Natural killer cell treated with Interleukin-12 subunit alpha and Interleukin-12 subunit beta and Interleukin-15 and Interleukin-18, amount 100 ng/mL, for 72 hours (primary cell): ENCODE measurements around the gene NAB2. TPM values are rescaled to one million over a fixed set of nuclear protein-coding genes. Genes with fewer than 3 reads are reported as not detected.
A peak's percentile ranks its signal among the peaks of the same experiment; 100 is the strongest.
"Not testable (repeated sequence)": the region's sequence is repeated elsewhere in the genome, so short reads cannot be mapped to it uniquely, and the experiment has no call there.

ENCODE experiments used
- ATAC-seq, 2 donors: fragments of 150-1000 bp; cut with Tn5 transposase in 1 of 2; sonication (Bioruptor Pico), chemical (Tn5 transposase) in 1 of 2; 2 replicates each; pipeline ENCODE4 v1.10.0; 2021
- DNase-seq: peaks from one replicate; pipeline ENCODE4 v3.0.0; 2022; ENCODE audit warnings: low spot score
- H3K27ac Mint-ChIP-seq, 2 donors: 1 replicate in 1 of 2; 2 replicates in 1 of 2; pipeline ENCODE4 v1.8.0; 2022; ENCODE audit warnings: mixed read lengths in 2 of 2, mild to moderate bottlenecking in 1 of 2, moderate library complexity in 1 of 2
- H3K27me3 Mint-ChIP-seq, 2 donors: 1 replicate in 1 of 2; 2 replicates in 1 of 2; pipeline ENCODE4 v1.8.0; 2022; ENCODE audit warnings: mixed read lengths in 2 of 2
- H3K36me3 Mint-ChIP-seq: one replicate; pipeline ENCODE4 v1.8.0; 2022; ENCODE audit warnings: mixed read lengths
- H3K4me1 Mint-ChIP-seq, 2 donors: 1 replicate in 1 of 2; 2 replicates in 1 of 2; pipeline ENCODE4 v1.8.0; 2022; ENCODE audit warnings: low read depth in 2 of 2, mixed read lengths in 2 of 2, mild to moderate bottlenecking in 1 of 2
- H3K4me3 Mint-ChIP-seq: one replicate; pipeline ENCODE4 v1.8.0; 2022; ENCODE audit warnings: mixed read lengths
- H3K9me3 Mint-ChIP-seq: 2 replicates; pipeline ENCODE4 v1.8.0; 2022; ENCODE audit warnings: mixed read lengths
- total RNA-seq, 2 donors: library from RNA; stranded (reverse); gene quantifications; one replicate each; pipeline ENCODE4 v1.2.3, GENCODE V29; 2022

NAB2 gene
- total RNA-seq, 2 donors from 2014 or later: 7.7 to 8.0 TPM

DNA sequence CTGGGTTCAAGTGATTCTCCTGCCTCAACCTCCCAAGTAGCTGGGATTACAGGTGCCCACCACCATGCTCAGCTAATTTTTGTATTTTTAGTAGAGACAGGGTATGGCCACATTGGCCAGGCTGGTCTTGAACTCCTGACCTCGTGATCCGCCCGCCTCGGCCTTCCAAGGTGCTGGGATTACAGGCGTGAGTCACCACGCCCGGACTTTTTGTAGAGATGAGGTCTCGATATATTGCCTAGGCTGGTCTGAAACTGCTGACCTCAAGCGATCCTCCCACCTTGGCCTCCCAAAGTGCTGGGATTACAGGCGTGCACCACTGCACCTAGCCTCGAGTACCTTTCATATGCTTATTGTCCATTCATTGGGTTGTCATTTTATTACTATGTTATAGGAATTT is 31.8 kb downstream of the NAB2 start:
- not testable (repeated sequence) for H3K36me3 Mint-ChIP-seq, ATAC-seq, DNase-seq, H3K9me3 Mint-ChIP-seq, H3K27ac Mint-ChIP-seq, H3K4me3 Mint-ChIP-seq, H3K4me1 Mint-ChIP-seq
- H3K27me3 Mint-ChIP-seq: peaks cover 9 to 12% of the 10 kb centered on the region in 2 donors

DNA sequence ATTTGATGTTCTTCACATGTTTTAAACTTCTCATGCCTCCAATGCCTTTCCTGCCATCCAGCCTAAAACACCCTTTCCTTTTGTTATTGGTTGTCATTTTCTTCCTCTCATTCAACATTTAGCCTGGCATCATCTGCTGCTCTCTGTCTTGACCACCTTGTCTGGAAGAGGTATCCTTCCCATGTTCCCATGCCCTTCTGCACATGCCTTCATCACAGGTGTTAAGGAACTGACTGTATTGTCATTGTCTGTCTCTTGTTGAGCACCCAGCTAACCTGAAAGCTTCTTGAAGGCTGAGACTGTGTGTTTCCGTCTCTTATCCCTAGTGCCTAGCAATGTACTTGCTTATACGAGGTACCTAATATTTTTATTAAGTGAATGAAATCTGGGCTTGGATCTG is 34.9 kb downstream of the NAB2 start:
- no peak overlapping the region for H3K27ac Mint-ChIP-seq
- no peaks in the 10 kb centered on the region for H3K9me3 Mint-ChIP-seq
- peaks cover 6 to 7% of the 10 kb centered on the region in 2 donors for H3K4me1 Mint-ChIP-seq
- H3K4me3 Mint-ChIP-seq: no peak overlapping the region
- peaks cover 9 to 12% of the 10 kb centered on the region in 2 donors for H3K27me3 Mint-ChIP-seq
- ATAC-seq: no peak
- DNase-seq: no peak
- H3K36me3 Mint-ChIP-seq: peaks cover 6% of the 10 kb centered on the region

DNA sequence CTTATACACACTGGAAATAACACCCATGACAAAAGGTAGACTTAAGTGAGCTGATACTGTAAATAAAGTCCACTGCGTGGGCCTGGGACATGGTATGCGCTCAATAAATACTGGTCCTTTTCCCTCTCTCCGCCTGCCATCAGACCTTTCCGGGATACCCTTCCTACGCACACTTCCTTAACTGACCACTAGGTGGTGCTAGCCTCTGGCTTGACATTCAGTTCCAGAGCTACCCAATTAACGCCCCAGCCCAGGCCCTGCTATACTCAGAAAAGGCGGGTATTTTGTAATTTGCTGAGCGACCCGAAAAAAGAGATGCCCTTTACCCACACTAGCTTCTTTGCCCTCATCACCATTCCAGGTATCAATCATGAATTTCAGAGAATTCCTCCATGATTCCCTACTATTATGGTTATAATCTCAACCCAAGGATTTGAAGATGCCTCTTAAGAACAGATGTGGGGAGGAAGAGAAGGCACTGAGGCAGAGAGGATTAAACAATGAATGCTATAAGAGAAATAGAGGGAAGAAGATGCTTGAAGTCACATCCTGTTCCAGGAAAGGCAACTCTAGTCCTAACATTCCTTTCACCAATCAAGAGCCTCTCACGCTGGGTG is 35.5 kb downstream of the NAB2 start:
- H3K9me3 Mint-ChIP-seq: no peaks in the 10 kb centered on the region
- H3K4me3 Mint-ChIP-seq: no peak overlapping the region
- peaks cover 6 to 7% of the 10 kb centered on the region in 2 donors for H3K4me1 Mint-ChIP-seq
- DNase-seq: peak; percentile 81
- ATAC-seq: peak; percentile 79 to 81
- H3K27ac Mint-ChIP-seq: no peak overlapping the region
- peaks cover 9 to 12% of the 10 kb centered on the region in 2 donors for H3K27me3 Mint-ChIP-seq
- peaks cover 6% of the 10 kb centered on the region for H3K36me3 Mint-ChIP-seq

DNA sequence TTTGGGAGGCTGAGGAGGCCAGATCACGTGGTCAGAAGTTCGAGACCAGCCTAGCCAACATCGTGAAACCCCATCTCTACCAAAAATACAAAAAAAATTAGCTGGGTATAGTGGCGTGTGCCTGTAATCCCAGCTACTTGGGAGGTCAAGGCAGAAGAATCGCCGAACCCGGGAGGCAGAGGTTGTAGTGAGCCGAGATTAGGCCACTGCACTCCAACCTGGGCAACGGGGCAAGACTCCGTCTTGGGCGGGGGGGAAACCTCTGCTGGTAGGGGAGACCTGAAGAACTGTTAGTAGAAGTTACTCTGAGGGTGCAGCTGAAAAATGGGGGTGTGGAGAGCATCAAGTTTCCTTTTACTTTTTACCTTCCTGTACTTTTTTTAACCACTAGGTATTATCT is 37.1 kb downstream of the NAB2 start:
- H3K9me3 Mint-ChIP-seq: no peaks in the 10 kb centered on the region
- H3K27me3 Mint-ChIP-seq: peaks cover 15 to 28% of the 10 kb centered on the region in 2 donors
- DNase-seq (peak; percentile 31), ATAC-seq (no peak)
- no peak overlapping the region for H3K27ac Mint-ChIP-seq
- peaks cover 6 to 7% of the 10 kb centered on the region in 2 donors for H3K4me1 Mint-ChIP-seq
- H3K4me3 Mint-ChIP-seq: no peak overlapping the region
- peaks cover 6% of the 10 kb centered on the region for H3K36me3 Mint-ChIP-seq

DNA sequence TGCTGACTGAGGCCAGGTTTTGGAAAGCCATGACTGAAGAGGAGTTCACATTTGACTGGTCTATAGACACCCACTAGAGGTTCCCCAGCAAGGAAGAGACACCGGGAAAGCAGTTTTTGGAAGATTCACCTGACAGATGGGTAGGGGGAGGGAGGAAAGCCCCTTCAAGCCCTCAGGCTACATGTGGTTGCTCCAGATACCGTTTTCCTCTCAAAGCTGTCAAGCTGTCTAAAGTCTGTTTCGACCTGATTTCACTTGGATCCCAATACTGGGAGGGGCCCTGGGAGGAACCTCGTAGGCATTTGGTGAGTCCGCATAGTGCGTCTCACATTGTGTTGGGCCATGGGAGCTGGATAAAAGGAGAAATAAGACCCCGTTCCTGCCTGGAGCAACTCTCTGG is 37.6 kb downstream of the NAB2 start:
- Mint-ChIP-seq H3K4me3 (peak overlapping the region; percentile 77), H3K9me3 (no peaks in the 10 kb centered on the region), H3K27ac (no peak overlapping the region), H3K27me3 (peaks cover 18 to 33% of the 10 kb centered on the region in 2 donors), H3K36me3 (peaks cover 6% of the 10 kb centered on the region), H3K4me1 (peaks cover 6 to 7% of the 10 kb centered on the region in 2 donors)
- DNase-seq (peak; percentile 23), ATAC-seq (no peak)

DNA sequence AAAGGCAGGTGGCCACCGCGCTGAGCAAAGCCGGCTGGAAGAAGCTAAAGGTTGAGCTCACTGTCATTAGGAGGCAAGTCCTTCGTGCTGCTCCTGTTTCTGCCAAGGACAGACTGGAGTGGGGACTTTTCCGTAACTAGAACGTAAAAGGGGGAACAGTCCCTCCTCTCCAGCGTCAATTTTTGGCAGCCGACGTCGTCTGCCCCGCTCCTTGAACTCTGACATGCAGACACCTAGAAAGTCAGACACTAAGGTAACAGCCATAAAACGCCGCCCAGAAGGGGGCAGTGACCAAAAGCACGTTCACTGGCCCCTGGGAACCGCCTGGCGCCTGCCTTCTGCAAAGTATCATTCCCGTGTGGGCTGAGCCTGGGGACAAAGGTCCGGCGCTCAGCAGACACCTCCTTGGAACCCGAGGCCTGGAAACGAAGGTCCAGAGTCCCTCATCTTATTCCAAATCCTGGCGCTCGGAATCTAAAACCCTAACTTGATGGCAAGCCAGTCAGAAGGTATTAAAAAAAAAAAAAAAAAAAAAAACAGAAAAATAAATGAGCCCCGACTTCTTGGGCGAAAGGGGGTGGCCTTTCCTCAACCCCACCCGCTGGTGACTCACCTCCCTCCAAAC is 38.3 kb downstream of the NAB2 start:
- Mint-ChIP-seq H3K27ac (peak overlapping the region in 1 of 2 donors; percentile 47), H3K9me3 (no peaks in the 10 kb centered on the region), H3K27me3 (peaks cover 22 to 37% of the 10 kb centered on the region in 2 donors), H3K36me3 (peaks cover 6% of the 10 kb centered on the region), H3K4me1 (peaks cover 6 to 7% of the 10 kb centered on the region in 2 donors), H3K4me3 (peak overlapping the region; percentile 77)
- DNase-seq (peak; percentile 55), ATAC-seq (no peak)

DNA sequence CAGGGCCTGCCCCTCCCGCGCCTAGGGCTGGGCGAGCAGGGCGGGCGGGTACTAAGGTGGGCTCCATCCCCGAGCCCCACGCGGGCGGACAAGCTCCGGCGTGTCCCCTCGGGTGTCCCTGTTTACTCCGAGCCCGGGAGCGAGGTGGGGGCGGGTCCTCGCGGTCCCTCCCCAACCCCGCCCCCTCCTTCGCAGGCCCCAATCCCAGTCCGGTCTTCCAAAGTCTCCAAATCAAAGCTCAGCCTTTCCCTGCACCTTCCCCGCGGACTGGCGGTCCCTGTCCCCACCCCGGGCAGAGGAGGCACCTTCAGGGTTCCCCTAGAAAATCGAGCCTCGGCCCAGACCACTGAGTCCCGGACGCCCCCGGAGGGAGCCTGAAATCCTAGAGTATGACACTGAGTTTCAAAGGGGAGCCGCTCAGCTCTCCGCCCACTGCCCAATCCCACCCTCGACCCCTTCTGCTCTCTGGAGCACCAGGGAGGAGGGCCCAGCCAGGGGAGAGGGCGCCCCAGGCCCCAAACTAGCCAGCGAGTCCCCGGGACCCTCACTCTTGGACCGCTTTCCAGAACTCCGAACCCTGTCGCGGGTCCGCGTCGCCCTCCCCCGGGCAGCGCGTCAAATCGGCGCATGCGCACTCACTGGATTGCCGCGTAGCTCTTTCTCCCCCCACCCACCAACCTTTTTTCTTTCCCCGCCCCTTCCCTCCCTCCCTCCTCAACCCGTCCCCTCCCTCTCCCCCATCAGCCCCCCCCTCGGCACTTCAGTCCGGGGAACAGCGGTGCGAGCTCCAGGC is 39.0 kb downstream of the NAB2 start, which contains the start of gene LRP1:
TSS of gene LRP1 (plus strand) at position 758 of the 793 bp plus-strand sequence. CDS start 482 bp downstream, outside the sequence.
- H3K9me3 Mint-ChIP-seq: no peaks in the 10 kb centered on the region
- DNase-seq: peak; percentile 63
- peaks cover 6 to 7% of the 10 kb centered on the region in 2 donors for H3K4me1 Mint-ChIP-seq
- H3K27me3 Mint-ChIP-seq: peaks cover 22 to 37% of the 10 kb centered on the region in 2 donors
- peaks cover 6% of the 10 kb centered on the region for H3K36me3 Mint-ChIP-seq
- ATAC-seq: peak; percentile 67 to 76
- peak within 1 kb of the TSS in 1 of 2 donors; percentile 47 for H3K27ac Mint-ChIP-seq
- H3K4me3 Mint-ChIP-seq: peak within 1 kb of the TSS; percentile 77

DNA sequence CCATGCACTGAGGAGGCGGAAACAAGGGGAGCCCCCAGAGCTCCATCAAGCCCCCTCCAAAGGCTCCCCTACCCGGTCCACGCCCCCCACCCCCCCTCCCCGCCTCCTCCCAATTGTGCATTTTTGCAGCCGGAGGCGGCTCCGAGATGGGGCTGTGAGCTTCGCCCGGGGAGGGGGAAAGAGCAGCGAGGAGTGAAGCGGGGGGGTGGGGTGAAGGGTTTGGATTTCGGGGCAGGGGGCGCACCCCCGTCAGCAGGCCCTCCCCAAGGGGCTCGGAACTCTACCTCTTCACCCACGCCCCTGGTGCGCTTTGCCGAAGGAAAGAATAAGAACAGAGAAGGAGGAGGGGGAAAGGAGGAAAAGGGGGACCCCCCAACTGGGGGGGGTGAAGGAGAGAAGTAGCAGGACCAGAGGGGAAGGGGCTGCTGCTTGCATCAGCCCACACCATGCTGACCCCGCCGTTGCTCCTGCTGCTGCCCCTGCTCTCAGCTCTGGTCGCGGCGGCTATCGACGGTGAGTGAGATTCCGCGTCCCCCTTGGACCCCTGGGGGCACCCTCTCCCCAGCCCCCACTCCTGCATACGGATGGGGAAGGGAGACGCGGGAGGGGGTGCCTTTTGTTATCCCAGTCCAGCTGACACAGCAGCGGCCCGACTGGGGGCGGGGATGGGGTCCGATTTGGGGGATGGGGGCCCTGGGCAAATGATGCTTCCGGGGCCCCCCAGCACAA is 39.8 kb downstream of the NAB2 start:
- peak; percentile 6 for DNase-seq
- Mint-ChIP-seq H3K27ac (no peak overlapping the region), H3K4me3 (peak overlapping the region; percentile 77), H3K27me3 (peaks cover 22 to 34% of the 10 kb centered on the region in 2 donors), H3K4me1 (peaks cover 6 to 7% of the 10 kb centered on the region in 2 donors), H3K36me3 (peaks cover 6% of the 10 kb centered on the region), H3K9me3 (no peaks in the 10 kb centered on the region)
- no peak for ATAC-seq

DNA sequence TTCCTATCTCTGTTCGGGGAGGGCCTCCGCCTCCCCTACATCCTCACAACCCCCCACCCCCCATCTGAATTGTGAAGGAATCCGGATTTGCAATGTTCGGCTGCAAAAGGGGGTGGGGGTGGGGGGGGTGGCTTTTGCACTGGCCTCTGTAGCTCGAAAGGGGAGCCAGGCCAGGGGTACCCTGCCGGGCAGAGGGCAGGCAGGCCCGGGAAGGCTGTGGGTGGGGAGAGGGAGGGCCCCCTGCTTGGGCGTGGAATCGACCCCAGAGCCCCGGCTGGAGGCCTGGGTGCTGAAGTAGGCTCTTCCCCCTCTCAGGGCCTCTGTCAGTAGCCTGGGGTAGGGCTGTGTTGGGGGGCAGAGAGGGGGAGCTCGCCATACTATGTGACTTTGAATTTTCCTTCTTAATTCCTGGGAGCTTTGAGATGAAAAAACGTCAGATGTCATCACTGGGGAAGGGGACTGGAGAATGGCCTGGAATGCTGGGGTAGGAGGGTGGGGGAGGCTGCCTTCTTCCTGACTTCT is 40.5 kb downstream of the NAB2 start:
- Mint-ChIP-seq H3K9me3 (no peaks in the 10 kb centered on the region), H3K27me3 (peaks cover 23 to 27% of the 10 kb centered on the region in 2 donors), H3K36me3 (no peaks in the 10 kb centered on the region), H3K27ac (no peak overlapping the region), H3K4me1 (peaks cover 2 to 3% of the 10 kb centered on the region in 2 donors), H3K4me3 (peak overlapping the region; percentile 63)
- ATAC-seq: no peak
- DNase-seq: no peak

DNA sequence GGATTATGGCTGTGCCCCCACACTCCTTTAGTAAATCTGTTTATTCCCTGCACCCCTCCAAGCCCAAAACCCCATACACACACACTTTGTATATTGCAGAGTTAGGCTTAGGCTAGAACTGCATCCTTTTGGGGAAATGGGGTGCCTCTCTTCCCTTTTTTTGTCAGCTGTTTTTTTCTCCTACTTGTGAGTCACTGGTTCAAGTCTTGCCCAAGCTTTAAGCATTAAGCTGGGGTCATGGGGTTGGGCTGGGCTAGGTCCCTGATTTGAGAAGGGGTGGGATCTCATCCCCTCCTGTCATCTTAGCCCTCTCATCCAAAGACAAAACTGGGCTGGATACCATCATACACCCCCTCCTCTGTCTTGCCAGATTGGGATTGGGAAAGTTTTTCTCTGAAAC is 41.0 kb downstream of the NAB2 start:
- Mint-ChIP-seq H3K27ac (no peak overlapping the region), H3K4me3 (peak overlapping the region; percentile 63), H3K36me3 (no peaks in the 10 kb centered on the region), H3K4me1 (no peaks in the 10 kb centered on the region), H3K27me3 (peaks cover 19 to 25% of the 10 kb centered on the region in 2 donors), H3K9me3 (no peaks in the 10 kb centered on the region)
- no peak for ATAC-seq
- DNase-seq: no peak

DNA sequence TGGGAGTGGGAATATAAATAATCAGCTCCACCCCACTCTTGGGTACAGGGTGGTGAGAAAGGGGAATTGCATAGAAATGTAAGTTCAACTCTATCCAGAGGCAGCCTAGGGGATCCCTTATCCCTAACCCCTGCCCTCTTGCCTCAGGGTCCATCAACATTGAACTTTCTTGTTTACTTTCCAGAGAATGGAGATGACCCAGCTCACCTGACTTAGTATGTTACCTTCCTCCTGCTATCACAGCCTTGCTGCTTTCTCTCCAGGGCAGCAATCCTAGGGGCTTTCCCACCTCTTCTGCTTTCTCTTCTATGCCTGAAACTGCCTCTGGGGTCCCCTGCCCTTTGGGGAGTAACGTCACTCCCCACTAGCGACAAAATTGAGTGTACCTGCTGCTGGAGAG is 42.0 kb downstream of the NAB2 start:
- Mint-ChIP-seq H3K27me3 (peaks cover 19 to 25% of the 10 kb centered on the region in 2 donors), H3K9me3 (no peaks in the 10 kb centered on the region), H3K4me1 (no peaks in the 10 kb centered on the region), H3K4me3 (no peak overlapping the region), H3K36me3 (no peaks in the 10 kb centered on the region), H3K27ac (no peak overlapping the region)
- DNase-seq (no peak), ATAC-seq (no peak)

DNA sequence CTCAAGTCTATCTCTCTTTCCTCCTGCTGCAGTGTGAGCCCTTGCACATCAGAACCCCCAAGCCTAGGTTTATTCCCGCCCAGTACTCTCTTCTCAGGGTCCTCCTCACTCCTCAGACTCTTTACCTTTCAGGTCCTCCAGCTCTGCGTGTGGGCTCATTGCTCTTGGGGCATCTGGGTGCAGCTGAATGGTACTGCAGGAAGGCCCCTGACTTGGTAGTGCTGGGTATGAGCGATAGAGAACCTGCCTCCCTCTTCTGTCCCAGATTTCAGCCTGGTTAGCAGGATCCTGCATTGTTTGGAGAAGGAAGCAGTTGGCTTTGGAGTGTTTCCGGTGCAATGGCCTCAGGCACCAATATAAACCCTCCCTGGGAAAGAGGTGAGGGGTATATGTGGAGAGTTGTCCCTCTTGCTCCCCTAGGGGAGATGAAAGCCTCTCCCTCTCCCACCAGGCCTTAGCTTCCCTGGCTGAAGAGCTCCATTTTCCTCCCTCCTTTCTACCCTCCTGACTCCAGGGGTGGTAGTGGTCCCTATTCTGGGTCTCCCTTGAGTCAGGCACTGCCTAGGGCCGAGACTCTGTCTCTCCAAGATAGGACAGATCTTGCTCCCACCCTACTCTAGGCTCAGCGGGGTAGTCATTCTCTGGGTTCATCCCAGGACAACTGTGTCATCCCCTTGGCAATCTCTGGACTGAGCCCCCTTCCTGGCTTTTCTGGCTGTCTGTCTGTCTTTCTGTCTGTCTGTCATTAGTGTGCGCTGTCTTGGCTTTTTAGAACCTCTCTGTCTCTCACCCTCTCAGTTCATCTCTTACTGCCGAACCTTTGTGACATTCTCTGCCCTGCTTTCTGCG is 43.2 kb downstream of the NAB2 start:
- no peaks in the 10 kb centered on the region for H3K9me3 Mint-ChIP-seq

More for the DNA sequence above, 43.2 kb downstream of the NAB2 start:
- no peak overlapping the region for H3K27ac Mint-ChIP-seq
- no peak for DNase-seq
- H3K4me1 Mint-ChIP-seq: no peaks in the 10 kb centered on the region
- H3K36me3 Mint-ChIP-seq: no peaks in the 10 kb centered on the region
- peaks cover 17 to 25% of the 10 kb centered on the region in 2 donors for H3K27me3 Mint-ChIP-seq
- no peak for ATAC-seq
- H3K4me3 Mint-ChIP-seq: no peak overlapping the region
